Activated naive CD4-positive, alpha-beta T cell treated with anti-CD3 and anti-CD28 coated beads, Interleukin-2, amount 50 U/mL, for 72 hours (primary cell): ENCODE measurements around the gene ILKAP. TPM values are rescaled to one million over a fixed set of nuclear protein-coding genes. Genes with fewer than 3 reads are reported as not detected.

Source experiments
- ATAC-seq, 2 donors: fragments of 150-1000 bp; cut with Tn5 transposase; 2 replicates each; pipeline ENCODE4 v1.10.0; 2021; ENCODE audit warnings: mild to moderate bottlenecking in 2 of 2, moderate library complexity in 2 of 2
- DNase-seq, 2 donors: peaks; one replicate each; pipeline ENCODE4 v3.0.0; 2021 to 2022; ENCODE audit warnings: low spot score in 2 of 2
- H3K27ac Mint-ChIP-seq, 2 donors: one replicate each; pipeline ENCODE4 v1.8.0; 2022; ENCODE audit warnings: mild to moderate bottlenecking in 2 of 2, mixed read lengths in 2 of 2
- H3K36me3 Mint-ChIP-seq, 2 donors: one replicate each; pipeline ENCODE4 v1.8.0; 2022; ENCODE audit warnings: mixed read lengths in 2 of 2
- H3K9me3 Mint-ChIP-seq, 2 donors: one replicate each; pipeline ENCODE4 v1.8.0; 2022; ENCODE audit warnings: mixed read lengths in 2 of 2
- total RNA-seq, 2 donors: library from RNA; stranded (reverse); gene quantifications; one replicate each; pipeline ENCODE4 v1.2.3, GENCODE V29; 2022

Gene ILKAP
- total RNA-seq, 2 donors from 2014 or later, result 40.7 to 64.8 TPM

GRCh38 chr2:238152771-238153688 lies 50.5 kb downstream of the ILKAP start:
- no peaks in the 10 kb centered on the region for H3K36me3 Mint-ChIP-seq
- no peak for ATAC-seq
- peaks cover 0 to 8% of the 10 kb centered on the region in 2 donors for H3K9me3 Mint-ChIP-seq
- H3K27ac Mint-ChIP-seq, result no peak overlapping the region
- no peak for DNase-seq

- no peak for DNase-seq
- Mint-ChIP-seq H3K9me3 (peaks cover 0 to 8% of the 10 kb centered on the region in 2 donors), H3K36me3 (no peaks in the 10 kb centered on the region)
Observed at GRCh38 chr2:238151628-238152235, 51.8 kb downstream of the ILKAP start.

GRCh38 chr2:238151205-238151604 lies 52.3 kb downstream of the ILKAP start:
- peaks cover 0 to 8% of the 10 kb centered on the region in 2 donors for H3K9me3 Mint-ChIP-seq
- no peak overlapping the region for H3K27ac Mint-ChIP-seq
- H3K36me3 Mint-ChIP-seq, result no peaks in the 10 kb centered on the region
- ATAC-seq (no peak), DNase-seq (no peak)

More at GRCh38 chr2:238151628-238152235, 51.8 kb downstream of the ILKAP start:
- no peak overlapping the region for H3K27ac Mint-ChIP-seq
- ATAC-seq, result peak in 1 of 2 donors; percentile 9

GRCh38 chr2:238150686-238151085 lies 52.8 kb downstream of the ILKAP start:
- DNase-seq (no peak), ATAC-seq (no peak)
- Mint-ChIP-seq H3K27ac (no peak overlapping the region), H3K36me3 (no peaks in the 10 kb centered on the region), H3K9me3 (peaks cover 0 to 8% of the 10 kb centered on the region in 2 donors)

GRCh38 chr2:238149841-238150572 lies 53.5 kb downstream of the ILKAP start:
- DNase-seq (no peak), ATAC-seq (no peak)
- Mint-ChIP-seq H3K36me3 (no peaks in the 10 kb centered on the region), H3K9me3 (peaks cover 0 to 8% of the 10 kb centered on the region in 2 donors), H3K27ac (no peak overlapping the region)

- ATAC-seq (no peak), DNase-seq (no peak)
- no peak overlapping the region for H3K27ac Mint-ChIP-seq
- H3K9me3 Mint-ChIP-seq, result peaks cover 0 to 2% of the 10 kb centered on the region in 2 donors
- no peaks in the 10 kb centered on the region for H3K36me3 Mint-ChIP-seq
Observed at GRCh38 chr2:238148981-238149380, 54.5 kb downstream of the ILKAP start.

GRCh38 chr2:238146884-238147544 lies 56.5 kb downstream of the ILKAP start:
- Mint-ChIP-seq H3K27ac (no peak overlapping the region), H3K9me3 (no peaks in the 10 kb centered on the region), H3K36me3 (no peaks in the 10 kb centered on the region)
- no peak for DNase-seq
- ATAC-seq, result no peak

GRCh38 chr2:238145851-238146250 lies 57.6 kb downstream of the ILKAP start:
- Mint-ChIP-seq H3K9me3 (no peaks in the 10 kb centered on the region), H3K36me3 (no peaks in the 10 kb centered on the region), H3K27ac (no peak overlapping the region)
- ATAC-seq (no peak), DNase-seq (no peak)

GRCh38 chr2:238145046-238145445 lies 58.4 kb downstream of the ILKAP start:
- no peak for ATAC-seq
- Mint-ChIP-seq H3K9me3 (no peaks in the 10 kb centered on the region), H3K27ac (no peak overlapping the region), H3K36me3 (no peaks in the 10 kb centered on the region)
- DNase-seq, result no peak

- Mint-ChIP-seq H3K36me3 (no peaks in the 10 kb centered on the region), H3K9me3 (no peaks in the 10 kb centered on the region), H3K27ac (no peak overlapping the region)
- ATAC-seq (no peak), DNase-seq (no peak)
Observed at GRCh38 chr2:238144262-238144661, 59.2 kb downstream of the ILKAP start.

GRCh38 chr2:238143239-238143951 lies 60.1 kb downstream of the ILKAP start:
- Mint-ChIP-seq H3K27ac (peak overlapping the region; percentile 22 to 57), H3K36me3 (no peaks in the 10 kb centered on the region), H3K9me3 (no peaks in the 10 kb centered on the region)
- peak in 1 of 2 donors; percentile 47 for ATAC-seq
- no peak for DNase-seq

- no peak for DNase-seq
- Mint-ChIP-seq H3K27ac (no peak overlapping the region), H3K9me3 (no peaks in the 10 kb centered on the region), H3K36me3 (no peaks in the 10 kb centered on the region)
- no peak for ATAC-seq
Observed at GRCh38 chr2:238142382-238143205, 60.9 kb downstream of the ILKAP start.

- Mint-ChIP-seq H3K9me3 (no peaks in the 10 kb centered on the region), H3K27ac (peak overlapping the region in 1 of 2 donors; percentile 19), H3K36me3 (no peaks in the 10 kb centered on the region)
- DNase-seq (no peak), ATAC-seq (peak in 1 of 2 donors; percentile 20)
Observed at GRCh38 chr2:238141541-238142318, 61.8 kb downstream of the ILKAP start.

GRCh38 chr2:238140721-238141540 lies 62.6 kb downstream of the ILKAP start:
- H3K36me3 Mint-ChIP-seq, result no peaks in the 10 kb centered on the region
- no peaks in the 10 kb centered on the region for H3K9me3 Mint-ChIP-seq
- H3K27ac Mint-ChIP-seq, result no peak overlapping the region
- DNase-seq (no peak), ATAC-seq (no peak)
